Mesendoderm (in vitro differentiated cells): ENCODE measurements around the gene CALM1.

Experiments used
- DNase-seq: peaks from one replicate; pipeline ENCODE4 v3.0.0; 2013
- H2AK5ac ChIP-seq: 2 replicates; pipeline ENCODE4 v1.6.1; 2013; ENCODE audit warnings: low read length, inconsistent platforms
- H2BK120ac ChIP-seq: 2 replicates; pipeline ENCODE4 v1.6.1; 2013; ENCODE audit warnings: low read depth, mild to moderate bottlenecking, low read length, moderate library complexity, mixed read lengths
- H2BK15ac ChIP-seq: replicated peaks from 2 replicates; pipeline ENCODE4 v1.6.1; 2013; ENCODE audit warnings: low read depth, mild to moderate bottlenecking, moderate library complexity
- H2BK5ac ChIP-seq: 2 replicates; pipeline ENCODE4 v1.6.1; 2013; ENCODE audit warnings: low read length, inconsistent platforms
- H3K18ac ChIP-seq: 2 replicates; pipeline ENCODE4 v1.6.1; 2013; ENCODE audit warnings: mild to moderate bottlenecking, low read length, mixed read lengths
- H3K23ac ChIP-seq: one replicate; pipeline ENCODE4 v1.6.1; 2013; ENCODE audit warnings: low read length
- H3K27ac ChIP-seq: 2 replicates; pipeline ENCODE4 v1.5.1; 2013; ENCODE audit warnings: low read depth, mild to moderate bottlenecking, inconsistent platforms, low read length, moderate library complexity
- H3K27me3 ChIP-seq: 2 replicates; pipeline ENCODE4 v1.6.1; 2013; ENCODE audit warnings: low read length, control low read depth, mild to moderate bottlenecking, inconsistent platforms; ENCODE audit not compliant: insufficient read depth, poor library complexity
- H3K36me3 ChIP-seq: 2 replicates; pipeline ENCODE4 v1.6.1; 2013; ENCODE audit warnings: low read length, inconsistent platforms; ENCODE audit not compliant: control insufficient read depth, insufficient read depth
- H3K4ac ChIP-seq: one replicate; pipeline ENCODE4 v1.6.1; 2013; ENCODE audit warnings: low read depth, mild to moderate bottlenecking, low read length, moderate library complexity
- H3K4me1 ChIP-seq: 2 replicates; pipeline ENCODE4 v1.6.1; 2013; ENCODE audit warnings: low read depth, low read length, inconsistent platforms; ENCODE audit not compliant: control insufficient read depth
- H3K4me2 ChIP-seq: 2 replicates; pipeline ENCODE4 v1.6.1; 2013; ENCODE audit warnings: low read length
- H3K4me3 ChIP-seq: 2 replicates; pipeline ENCODE4 v1.5.1; 2013; ENCODE audit warnings: mild to moderate bottlenecking, low read length
- H3K56ac ChIP-seq: one replicate; pipeline ENCODE4 v1.6.1; 2013; ENCODE audit warnings: low read length
- H3K79me1 ChIP-seq: 2 replicates; pipeline ENCODE4 v1.6.1; 2013; ENCODE audit warnings: low read length, inconsistent platforms
- H3K79me2 ChIP-seq: 2 replicates; pipeline ENCODE4 v1.6.1; 2013; ENCODE audit warnings: mild to moderate bottlenecking, low read length; ENCODE audit not compliant: control insufficient read depth, insufficient read depth
- H3K9ac ChIP-seq: 2 replicates; pipeline ENCODE4 v1.6.1; 2013; ENCODE audit warnings: low read length, inconsistent platforms
- H4K5ac ChIP-seq: one replicate; pipeline ENCODE4 v1.6.1; 2013; ENCODE audit warnings: low read length
- H4K8ac ChIP-seq: one replicate; pipeline ENCODE4 v1.6.1; 2013; ENCODE audit warnings: low read depth, mild to moderate bottlenecking, control low read depth, low read length, moderate library complexity
- WGBS: extraction: QIAGEN DNeasy Blood & Tissue Kit; methylation state at CpG from one replicate; pipeline ENCODE4 v1.1.7; 2013; ENCODE audit warnings: low lambda C conversion rate, missing lambda C conversion rate; ENCODE audit not compliant: insufficient coverage; ENCODE audit errors: extremely low coverage; 5-methylcytosine and 5-hydroxymethylcytosine counted together

Gene CALM1

DNA sequence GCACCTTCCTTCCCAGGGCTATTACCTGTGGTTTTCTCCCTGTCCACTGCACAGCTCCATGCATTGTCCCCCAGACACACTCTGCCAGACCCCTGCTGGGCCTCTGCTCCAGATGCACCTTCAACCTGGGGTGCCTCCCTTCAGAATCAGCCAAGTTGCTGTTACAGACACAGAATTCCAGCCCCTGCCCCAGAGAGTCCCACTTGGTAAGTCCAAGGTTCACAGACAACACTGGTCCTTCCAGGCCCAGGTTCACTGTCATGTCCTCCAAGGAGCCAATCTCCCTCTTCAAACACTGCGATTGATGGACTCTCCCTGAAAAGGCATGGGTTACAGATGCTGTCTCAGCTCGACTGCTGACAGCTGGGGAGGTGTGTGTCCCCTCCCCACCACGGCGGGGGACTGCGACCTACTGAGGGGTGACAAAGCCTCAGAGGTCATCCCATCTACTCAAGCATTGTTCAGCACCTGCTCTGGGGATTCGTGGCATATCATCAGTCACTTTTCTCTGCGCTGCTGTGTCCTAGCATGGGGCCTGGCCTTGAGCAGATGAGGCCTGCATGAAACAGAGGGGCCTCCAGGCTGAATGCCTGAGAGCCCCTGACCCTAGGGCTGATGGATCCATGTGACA lies 24.3 kb downstream of the CALM1 start:
- no peak overlapping the region for H2AK5ac ChIP-seq
- H3K4ac ChIP-seq, result no peak overlapping the region
- no peak overlapping the region for H3K27ac ChIP-seq
- H3K4me1 ChIP-seq, result no peaks in the 10 kb centered on the region
- no peak overlapping the region for H3K23ac ChIP-seq
- H4K5ac ChIP-seq, result no peak overlapping the region
- H3K79me1 ChIP-seq, result no peaks in the 10 kb centered on the region
- no peak overlapping the region for H2BK5ac ChIP-seq
- H3K4me3 ChIP-seq, result no peak overlapping the region
- H3K56ac ChIP-seq, result no peak overlapping the region
- DNase-seq, result no peak
- H4K8ac ChIP-seq, result no peak overlapping the region
- H3K4me2 ChIP-seq, result no peak overlapping the region
- H2BK120ac ChIP-seq, result no peak overlapping the region
- H3K18ac ChIP-seq, result no peak overlapping the region
- H3K79me2 ChIP-seq, result no peaks in the 10 kb centered on the region
- H3K9ac ChIP-seq, result no peak overlapping the region
- no peaks in the 10 kb centered on the region for H3K36me3 ChIP-seq
- H3K27me3 ChIP-seq, result no peaks in the 10 kb centered on the region
- no CpG with 5 or more reads among the region's 7 CpGs for WGBS
- H2BK15ac ChIP-seq, result no peak overlapping the region

DNA sequence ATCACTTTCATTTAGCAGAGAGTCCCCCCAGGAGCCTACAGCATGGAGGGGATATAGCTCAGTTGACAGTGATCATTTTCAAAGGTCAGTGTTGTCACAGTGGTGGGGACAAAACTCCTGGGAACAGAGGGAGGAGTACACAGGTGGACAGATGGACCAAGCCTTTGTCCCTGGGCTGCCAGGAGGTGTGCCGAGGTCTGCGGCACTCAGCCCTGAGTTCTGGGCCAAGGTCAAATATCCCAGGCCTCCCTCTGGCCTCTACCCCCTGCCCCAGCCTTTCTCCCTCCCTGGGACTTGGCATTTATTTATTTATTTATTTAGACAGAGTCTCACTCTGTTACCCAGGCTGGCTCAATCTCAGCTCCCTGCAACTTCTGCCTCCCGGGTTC lies 24.8 kb downstream of the CALM1 start:
- Histone ChIP-seq H3K27me3 (no peaks in the 10 kb centered on the region), H4K8ac (no peak overlapping the region), H3K79me2 (no peaks in the 10 kb centered on the region), H3K4me2 (no peak overlapping the region), H3K9ac (no peak overlapping the region), H3K27ac (no peak overlapping the region), H3K4ac (no peak overlapping the region), H2BK5ac (no peak overlapping the region), H2AK5ac (no peak overlapping the region), H3K36me3 (no peaks in the 10 kb centered on the region), H3K4me3 (no peak overlapping the region), H3K79me1 (no peaks in the 10 kb centered on the region), H4K5ac (no peak overlapping the region), H3K56ac (no peak overlapping the region), H3K4me1 (no peaks in the 10 kb centered on the region), H3K23ac (no peak overlapping the region), H3K18ac (no peak overlapping the region), H2BK15ac (no peak overlapping the region), H2BK120ac (no peak overlapping the region)
- WGBS, result no CpG with 5 or more reads among the region's 3 CpGs
- no peak for DNase-seq

DNA sequence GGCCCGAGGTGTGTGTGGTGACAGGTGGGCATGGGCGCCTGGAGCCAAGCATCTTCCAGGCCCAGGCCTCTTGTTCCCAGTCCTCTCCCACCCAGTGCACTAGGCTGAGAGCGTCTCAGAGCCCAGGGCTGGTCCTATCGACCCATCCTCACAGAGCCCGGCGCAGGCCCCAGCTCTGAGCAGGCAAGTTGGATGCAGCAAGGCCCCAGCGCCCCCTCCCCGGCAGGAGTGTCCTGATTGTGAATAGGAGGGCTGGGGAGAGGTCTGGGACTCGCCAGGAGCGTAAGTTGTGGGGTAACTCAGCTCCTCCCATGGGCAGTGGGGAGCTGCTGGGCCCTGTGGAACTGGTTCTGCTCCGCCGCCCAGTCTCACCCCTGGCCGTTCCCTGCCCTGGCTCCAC lies 26.3 kb downstream of the CALM1 start:
- Histone ChIP-seq H3K23ac (no peak overlapping the region), H3K79me2 (no peaks in the 10 kb centered on the region), H3K4me3 (no peak overlapping the region), H2AK5ac (no peak overlapping the region), H3K4ac (no peak overlapping the region), H4K8ac (no peak overlapping the region), H3K27me3 (no peaks in the 10 kb centered on the region), H2BK15ac (no peak overlapping the region), H3K4me1 (no peaks in the 10 kb centered on the region), H3K18ac (no peak overlapping the region), H3K79me1 (no peaks in the 10 kb centered on the region), H3K36me3 (no peaks in the 10 kb centered on the region), H3K4me2 (no peak overlapping the region), H2BK120ac (no peak overlapping the region), H3K27ac (no peak overlapping the region), H3K56ac (no peak overlapping the region), H2BK5ac (no peak overlapping the region), H3K9ac (no peak overlapping the region), H4K5ac (no peak overlapping the region)
- WGBS, result no CpG with 5 or more reads among the region's 13 CpGs
- no peak for DNase-seq

DNA sequence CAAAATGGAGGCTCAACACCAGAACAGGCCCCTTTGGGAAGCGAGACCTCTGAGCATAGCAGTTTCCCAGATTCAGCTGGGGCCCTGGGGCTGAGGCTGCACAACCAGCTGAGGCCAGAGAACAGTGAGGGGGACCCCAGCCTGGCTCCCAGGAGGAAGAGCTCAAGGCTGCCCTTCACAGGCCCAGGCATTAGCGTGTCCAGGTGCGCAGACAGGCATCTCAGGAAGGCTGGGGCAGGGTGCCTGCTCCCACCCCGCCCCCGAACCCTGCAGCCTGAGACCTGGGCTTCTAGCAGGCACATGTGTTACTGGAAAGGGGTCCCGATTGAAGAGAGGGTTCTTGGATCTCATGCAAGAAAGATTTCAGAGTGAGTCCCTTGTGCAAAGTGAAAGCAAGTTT lies 27.2 kb downstream of the CALM1 start:
- Histone ChIP-seq H3K79me2 (no peaks in the 10 kb centered on the region), H2BK5ac (no peak overlapping the region), H3K4ac (no peak overlapping the region), H3K27ac (no peak overlapping the region), H3K27me3 (no peaks in the 10 kb centered on the region), H2BK120ac (no peak overlapping the region), H3K4me3 (no peak overlapping the region), H4K8ac (no peak overlapping the region), H3K9ac (no peak overlapping the region), H2AK5ac (no peak overlapping the region), H3K79me1 (no peaks in the 10 kb centered on the region), H3K4me1 (no peaks in the 10 kb centered on the region), H3K18ac (no peak overlapping the region), H3K23ac (no peak overlapping the region), H3K36me3 (no peaks in the 10 kb centered on the region), H3K4me2 (no peak overlapping the region), H4K5ac (no peak overlapping the region), H3K56ac (no peak overlapping the region), H2BK15ac (no peak overlapping the region)
- WGBS, result no CpG with 5 or more reads among the region's 6 CpGs
- no peak for DNase-seq

DNA sequence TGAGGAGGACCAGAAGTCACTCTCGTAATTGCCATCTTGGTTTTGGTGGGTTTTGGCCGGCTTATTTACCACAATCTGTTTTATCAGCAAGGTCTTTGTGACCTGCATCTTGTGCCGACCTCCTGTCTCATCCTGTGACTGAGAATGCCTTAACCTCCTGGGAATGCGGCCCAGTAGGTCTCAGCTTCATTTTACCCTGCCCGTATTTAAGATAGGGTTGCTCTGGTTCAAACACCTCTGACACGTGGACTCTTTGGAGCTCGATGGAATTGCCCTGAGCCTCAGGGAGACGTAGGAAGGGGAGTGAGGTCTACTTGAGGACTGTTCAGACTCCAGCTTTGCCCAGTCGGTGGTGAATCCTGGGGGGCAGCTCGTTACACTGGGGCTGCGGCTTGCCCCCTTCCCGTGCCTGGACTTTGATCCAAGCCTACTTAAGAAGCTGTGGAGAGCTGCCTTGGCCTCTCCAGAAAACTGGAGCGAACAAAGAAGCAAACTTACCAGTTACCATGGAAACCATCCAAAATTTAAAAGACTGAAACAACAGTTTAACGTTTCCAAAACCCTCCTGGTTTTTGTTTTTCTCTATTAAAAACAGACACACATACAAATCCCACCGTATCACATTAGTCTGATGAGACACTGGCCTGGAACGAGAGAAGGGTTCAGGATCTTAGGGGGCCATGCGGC lies 28.0 kb downstream of the CALM1 start:
- Histone ChIP-seq H3K79me1 (no peaks in the 10 kb centered on the region), H3K79me2 (no peaks in the 10 kb centered on the region), H3K4me1 (no peaks in the 10 kb centered on the region), H3K56ac (no peak overlapping the region), H2BK120ac (no peak overlapping the region), H2BK15ac (no peak overlapping the region), H3K23ac (no peak overlapping the region), H3K27me3 (no peaks in the 10 kb centered on the region), H3K9ac (no peak overlapping the region), H3K27ac (no peak overlapping the region), H3K18ac (no peak overlapping the region), H4K8ac (no peak overlapping the region), H4K5ac (no peak overlapping the region), H2AK5ac (no peak overlapping the region), H3K4ac (no peak overlapping the region), H3K4me2 (no peak overlapping the region), H3K4me3 (no peak overlapping the region), H2BK5ac (no peak overlapping the region), H3K36me3 (no peaks in the 10 kb centered on the region)
- no CpG with 5 or more reads among the region's 17 CpGs for WGBS
- DNase-seq, result no peak
